Testis (tissue), 2 donors: ENCODE measurements around the gene DNLZ.

Source experiments
- POLR2A ChIP-seq: fragments of 450-650 bp; IDR thresholded peaks from one replicate; pipeline ENCODE4 v1.6.1; 2017; ENCODE audit warnings: antibody characterized with exemption, mild to moderate bottlenecking, moderate library complexity
- TF ChIP-seq, protein P1 (sequence below), 3 experiments: fragments of 450-650 bp in 2 of 3; fragments of 200-600 bp in 1 of 3; sonication (generic) in 1 of 3; IDR thresholded peaks; one replicate each; pipeline ENCODE4 v1.5.1; 2016 to 2019; ENCODE audit warnings: antibody characterized with exemption in 3 of 3, mild to moderate bottlenecking in 2 of 3, moderate library complexity in 1 of 3

DNA sequence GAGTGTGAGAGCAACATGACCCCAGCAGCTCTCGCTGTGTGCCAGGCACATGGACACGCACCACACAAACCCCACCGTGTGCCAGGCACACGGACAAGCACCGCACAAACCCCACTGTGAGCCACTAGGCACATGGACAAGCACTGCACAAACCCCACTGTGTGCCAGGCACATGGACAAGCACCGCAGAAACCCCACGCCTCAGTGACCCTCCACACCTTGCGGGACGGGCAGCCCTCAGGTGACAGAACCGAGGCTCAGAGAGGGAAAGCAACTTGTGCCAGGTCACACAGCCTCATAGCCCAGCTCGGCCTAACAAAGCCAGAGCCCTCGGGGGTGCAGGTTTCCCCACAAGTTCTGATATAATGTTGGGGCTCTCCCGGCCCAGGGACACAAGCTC, 38.2 kb downstream of the DNLZ start:
- TF ChIP-seq, protein P1, sequence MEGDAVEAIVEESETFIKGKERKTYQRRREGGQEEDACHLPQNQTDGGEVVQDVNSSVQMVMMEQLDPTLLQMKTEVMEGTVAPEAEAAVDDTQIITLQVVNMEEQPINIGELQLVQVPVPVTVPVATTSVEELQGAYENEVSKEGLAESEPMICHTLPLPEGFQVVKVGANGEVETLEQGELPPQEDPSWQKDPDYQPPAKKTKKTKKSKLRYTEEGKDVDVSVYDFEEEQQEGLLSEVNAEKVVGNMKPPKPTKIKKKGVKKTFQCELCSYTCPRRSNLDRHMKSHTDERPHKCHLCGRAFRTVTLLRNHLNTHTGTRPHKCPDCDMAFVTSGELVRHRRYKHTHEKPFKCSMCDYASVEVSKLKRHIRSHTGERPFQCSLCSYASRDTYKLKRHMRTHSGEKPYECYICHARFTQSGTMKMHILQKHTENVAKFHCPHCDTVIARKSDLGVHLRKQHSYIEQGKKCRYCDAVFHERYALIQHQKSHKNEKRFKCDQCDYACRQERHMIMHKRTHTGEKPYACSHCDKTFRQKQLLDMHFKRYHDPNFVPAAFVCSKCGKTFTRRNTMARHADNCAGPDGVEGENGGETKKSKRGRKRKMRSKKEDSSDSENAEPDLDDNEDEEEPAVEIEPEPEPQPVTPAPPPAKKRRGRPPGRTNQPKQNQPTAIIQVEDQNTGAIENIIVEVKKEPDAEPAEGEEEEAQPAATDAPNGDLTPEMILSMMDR (IDR thresholded peaks at IDR 0.05), result no peak
- TF ChIP-seq POLR2A, result no peak
